HCT116 (cell line): Measurements from ENCODE around the gene PITPNC1. TPM values are rescaled to one million over a fixed set of nuclear protein-coding genes. Genes with fewer than 3 reads are reported as not detected.

Experiments
- ATAC-seq: fragments of 200-7000 bp; cut with Tn5 transposase; 2 replicates; pipeline ENCODE4 v1.9.1; 2020; ENCODE audit warnings: mild to moderate bottlenecking, moderate library complexity
- BruUV-seq: library from RNA; stranded (reverse); fragments of 400-500 nt; replicated peaks from 2 replicates; lab custom pipeline; 2021; lab: Mats Ljungman, UMichigan
- CTCF ChIA-PET: fragments of 300-600 bp; sonication (Branson Sonifier 250); formaldehyde crosslinking; loops from one replicate; lab custom pipeline; 2021; ENCODE audit warnings: antibody characterized with exemption; lab: Charles Lee
- POLR2A ChIA-PET: fragments of 300-600, 350-600 bp; sonication (Branson Sonifier 250); formaldehyde crosslinking; loops from one replicate; lab custom pipeline; 2021; ENCODE audit warnings: antibody characterized with exemption; lab: Charles Lee
- RAD21 ChIA-PET, 2 experiments: fragments of 300-600 bp; sonication (Branson Sonifier 250); formaldehyde crosslinking; loops; one replicate each; lab custom pipeline; 2023; ENCODE audit warnings: low total read pairs in 2 of 2; ENCODE audit not compliant: uncharacterized antibody in 2 of 2, unreplicated experiment in 2 of 2, low non-redundant PET in 1 of 2; lab: Charles Lee
- DNase-seq: peaks from one replicate; pipeline ENCODE4 v3.0.0-alpha.2; 2010; ENCODE audit warnings: low read depth, low spot score
- H2AFZ ChIP-seq: fragments of 200-600 bp; shearing (Covaris generic), sonication (generic); 2 replicates; pipeline ENCODE4 v1.6.1; 2017; ENCODE audit warnings: low read depth, mixed run types, mixed read lengths, antibody characterized with exemption, low read length; ENCODE audit not compliant: poor library complexity, severe bottlenecking
- H3K27ac ChIP-seq: 2 replicates; pipeline ENCODE4 v1.5.1; 2012; ENCODE audit warnings: low read depth, low read length
- H3K27me3 ChIP-seq: fragments of 200-600 bp; sonication (generic); 2 replicates; pipeline ENCODE4 v1.6.1; 2016; ENCODE audit warnings: mixed run types, low read length, mixed read lengths; ENCODE audit not compliant: insufficient read depth
- H3K36me3 ChIP-seq, 2 experiments: fragments of 200-500 bp in 1 of 2; fragments of 200-600 bp in 1 of 2; sonication (Bioruptor generic) in 1 of 2; sonication (generic) in 1 of 2; 2 replicates each; pipeline versions ENCODE4 v1.5.1 to v1.6.1; 2014 to 2016; ENCODE audit warnings: low read length in 2 of 2, inconsistent platforms in 1 of 2, mixed read lengths in 1 of 2, mixed run types in 1 of 2; ENCODE audit not compliant: insufficient read depth in 2 of 2, control insufficient read depth in 1 of 2
- H3K4me1 ChIP-seq, 2 experiments: fragments of 200-600 bp in 1 of 2; sonication (generic) in 1 of 2; 2 replicates each; pipeline versions ENCODE4 v1.5.1 to v1.6.1; 2012 to 2017; ENCODE audit warnings: low read length in 2 of 2, inconsistent platforms in 1 of 2, mild to moderate bottlenecking in 1 of 2, mixed read lengths in 1 of 2, mixed run types in 1 of 2, moderate library complexity in 1 of 2; ENCODE audit not compliant: insufficient read depth in 2 of 2, control insufficient read depth in 1 of 2
- H3K4me2 ChIP-seq: fragments of 200-600 bp; sonication (generic); 2 replicates; pipeline ENCODE4 v1.6.1; 2017; ENCODE audit warnings: mixed run types, low read length, mixed read lengths
- H3K4me3 ChIP-seq, 2 experiments: fragments of 200-600 bp in 1 of 2; sonication (generic) in 1 of 2; replicated peaks in 1 of 2; 2 replicates each; pipeline ENCODE4 v1.5.1; 2011 to 2016; ENCODE audit warnings: low read length in 2 of 2, control low read depth in 1 of 2, low read depth in 1 of 2, mild to moderate bottlenecking in 1 of 2, mixed read lengths in 1 of 2, mixed run types in 1 of 2
- H3K79me2 ChIP-seq: fragments of 200-600 bp; sonication (generic); 2 replicates; pipeline ENCODE4 v1.6.1; 2017; ENCODE audit warnings: mild to moderate bottlenecking, mixed run types, low read length, moderate library complexity, mixed read lengths; ENCODE audit not compliant: insufficient read depth
- H3K9ac ChIP-seq: fragments of 200-600 bp; sonication (generic); 2 replicates; pipeline ENCODE4 v1.6.1; 2016; ENCODE audit warnings: low read length, mixed read lengths
- H3K9me2 ChIP-seq: fragments of 200-600 bp; sonication (generic), shearing (Covaris generic); 2 replicates; pipeline ENCODE4 v1.6.1; 2017; ENCODE audit warnings: mixed run types, mild to moderate bottlenecking, moderate library complexity; ENCODE audit not compliant: insufficient read depth
- H3K9me3 ChIP-seq, 2 experiments: fragments of 200-500 bp in 1 of 2; fragments of 200-600 bp in 1 of 2; sonication (Bioruptor generic) in 1 of 2; sonication (generic) in 1 of 2; 2 replicates each; pipeline ENCODE4 v1.6.1; 2014 to 2017; ENCODE audit warnings: low read length in 2 of 2, mixed read lengths in 2 of 2, inconsistent platforms in 1 of 2, low read depth in 1 of 2, mild to moderate bottlenecking in 1 of 2, mixed run types in 1 of 2, moderate library complexity in 1 of 2; ENCODE audit not compliant: control insufficient read depth in 1 of 2, insufficient read depth in 1 of 2
- H4K20me1 ChIP-seq: fragments of 200-600 bp; sonication (generic), shearing (Covaris generic); 2 replicates; pipeline ENCODE4 v1.6.1; 2017; ENCODE audit warnings: mixed run types, mild to moderate bottlenecking, moderate library complexity; ENCODE audit not compliant: insufficient read depth
- CBX3 ChIP-seq: IDR thresholded peaks from 2 replicates; pipeline ENCODE4 v1.6.1; 2012; ENCODE audit warnings: low read depth
- CEBPB ChIP-seq: IDR thresholded peaks from 2 replicates; pipeline ENCODE4 v1.6.1; 2012; ENCODE audit warnings: low read depth
- CTCF ChIP-seq, 3 experiments: fragments of 200-600 bp in 1 of 3; sonication (generic) in 1 of 3; IDR thresholded peaks in 2 of 3; conservative IDR thresholded peaks in 1 of 3; 2 replicates each; pipeline ENCODE4 v1.5.1; 2012 to 2017; ENCODE audit warnings: low read depth in 2 of 3, low read length in 2 of 3, antibody characterized with exemption in 1 of 3, borderline replicate concordance in 1 of 3, control low read depth in 1 of 3, mild to moderate bottlenecking in 1 of 3, mixed read lengths in 1 of 3, mixed run types in 1 of 3, moderate library complexity in 1 of 3; ENCODE audit not compliant: insufficient read depth in 1 of 3
- ELF1 ChIP-seq: IDR thresholded peaks from 2 replicates; pipeline ENCODE4 v1.6.1; 2012; ENCODE audit warnings: low read depth, borderline replicate concordance
- EZH2phosphoT487 ChIP-seq: fragments of 200-600 bp; IDR thresholded peaks from 2 replicates; pipeline ENCODE4 v1.6.1; 2018; ENCODE audit warnings: antibody characterized with exemption, borderline replicate concordance
- FOSL1 ChIP-seq: IDR thresholded peaks from 2 replicates; pipeline ENCODE4 v1.6.1; 2012; ENCODE audit warnings: low read depth
- JUND ChIP-seq: IDR thresholded peaks from 2 replicates; pipeline ENCODE4 v1.6.1; 2012
- POLR2A ChIP-seq: IDR thresholded peaks from 2 replicates; pipeline ENCODE4 v1.7.0; 2011; ENCODE audit warnings: borderline replicate concordance; ENCODE audit not compliant: insufficient read depth, insufficient read length; ENCODE audit errors: extremely low read depth
- POLR2AphosphoS5 ChIP-seq: IDR thresholded peaks from 2 replicates; pipeline ENCODE4 v1.6.1; 2011; ENCODE audit warnings: mild to moderate bottlenecking, low read depth, low read length, moderate library complexity
- RAD21 ChIP-seq: IDR thresholded peaks from 2 replicates; pipeline ENCODE4 v1.6.1; 2012; ENCODE audit warnings: low read depth, mild to moderate bottlenecking
- YY1 ChIP-seq: IDR thresholded peaks from 2 replicates; pipeline ENCODE4 v1.6.1; 2011; ENCODE audit warnings: low read length, low read depth, moderate library complexity, mild to moderate bottlenecking; ENCODE audit not compliant: insufficient replicate concordance; ENCODE audit errors: extremely low read depth
- ZBTB33 ChIP-seq: IDR thresholded peaks from 2 replicates; pipeline ENCODE4 v1.6.1; 2011; ENCODE audit warnings: mild to moderate bottlenecking, low read length, moderate library complexity; ENCODE audit not compliant: insufficient replicate concordance; ENCODE audit errors: extremely low read depth
- ZFX ChIP-seq: fragments of 450-650 bp; IDR thresholded peaks from 2 replicates; pipeline ENCODE4 v1.6.1; 2017
- ZNF274 ChIP-seq: fragments of 200-500 bp; sonication (Bioruptor generic); IDR thresholded peaks from 2 replicates; pipeline ENCODE4 v1.6.1; 2014; ENCODE audit warnings: mild to moderate bottlenecking, low read depth, low read length, inconsistent platforms
- intact Hi-C: fragments of 100-400 bp; cut with micrococcal nuclease; formaldehyde crosslinking; loops from 2 replicates; pipeline ENCODE4 v1.10.0; 2022
- total RNA-seq: library from RNA; stranded (reverse); gene quantifications from one replicate; pipeline ENCODE4 v1.2.1, GENCODE V29; 2021; ENCODE audit not compliant: unreplicated experiment

Gene PITPNC1
- total RNA-seq, 1 experiment from 2014 or later: 41.9 TPM

- CTCF ChIA-PET: no interaction called here
- Histone ChIP-seq H3K27me3 (no peaks in the 10 kb centered on the region), H3K9ac (no peak overlapping the region), H2AFZ (no peak overlapping the region), H3K4me3 (no peak overlapping the region), H3K27ac (no peak overlapping the region), H3K79me2 (peaks cover 28% of the 10 kb centered on the region; the same call in 1 of the 2 replicates), H3K36me3 (no peaks in the 10 kb centered on the region), H3K4me1 (peaks cover 6 to 45% of the 10 kb centered on the region in 2 experiments), H3K9me3 (peaks cover 0 to 3% of the 10 kb centered on the region in 2 experiments; a peak in 1 of 4 replicates), H3K4me2 (no peak overlapping the region), H4K20me1 (no peaks in the 10 kb centered on the region), H3K9me2 (no peaks in the 10 kb centered on the region)
- POLR2A ChIA-PET: no interaction called here
- DNase-seq: no peak
- intact Hi-C loops: no loop called here
- BruUV-seq: no TSS peak
- TF ChIP-seq ZBTB33 (no peak), CBX3 (no peak), CTCF (IDR thresholded peaks at IDR 0.05 in 2 of 3, conservative IDR thresholded peaks at IDR 0.05 in 1 of 3; ENCODE audit: borderline replicate concordance in 1 of 3, insufficient read depth in 1 of 3, low read depth in 2 of 3, low read length in 2 of 3) (no peak), ZNF274 (no peak), ELF1 (no peak), POLR2AphosphoS5 (no peak), POLR2A (no peak), EZH2phosphoT487 (no peak), JUND (no peak), CEBPB (no peak), RAD21 (no peak), YY1 (no peak), FOSL1 (no peak), ZFX (no peak)
- RAD21 ChIA-PET: interaction anchor here in 1 of 2 experiments (0.5 kb wide), 1 partner anchor 14 kb away, joined by 4 read pairs; no protein-coding TSS in a partner anchor
- no peak for ATAC-seq
These were observed 35.9 kb downstream of the PITPNC1 start for GRCh38 chr17:67412941-67413340.
